Breast epithelium (tissue), 3 donors: ENCODE measurements around the gene ITPKB.

Experiments used
- POLR2A ChIP-seq: fragments of 450-650 bp; IDR thresholded peaks from one replicate; pipeline ENCODE4 v1.6.1; 2016; ENCODE audit warnings: antibody characterized with exemption, mild to moderate bottlenecking, moderate library complexity
- POLR2AphosphoS5 ChIP-seq, 3 donors: sonication (generic); formaldehyde crosslinking; IDR thresholded peaks; one replicate each; pipeline ENCODE4 v1.6.1; 2017; ENCODE audit warnings: antibody characterized with exemption in 3 of 3
- TF ChIP-seq, protein P1 (sequence below), 3 donors: fragments of 450-650 bp; IDR thresholded peaks; one replicate each; pipeline ENCODE4 v1.5.1; 2016 to 2017; ENCODE audit warnings: antibody characterized with exemption in 3 of 3, mild to moderate bottlenecking in 3 of 3, moderate library complexity in 3 of 3

DNA sequence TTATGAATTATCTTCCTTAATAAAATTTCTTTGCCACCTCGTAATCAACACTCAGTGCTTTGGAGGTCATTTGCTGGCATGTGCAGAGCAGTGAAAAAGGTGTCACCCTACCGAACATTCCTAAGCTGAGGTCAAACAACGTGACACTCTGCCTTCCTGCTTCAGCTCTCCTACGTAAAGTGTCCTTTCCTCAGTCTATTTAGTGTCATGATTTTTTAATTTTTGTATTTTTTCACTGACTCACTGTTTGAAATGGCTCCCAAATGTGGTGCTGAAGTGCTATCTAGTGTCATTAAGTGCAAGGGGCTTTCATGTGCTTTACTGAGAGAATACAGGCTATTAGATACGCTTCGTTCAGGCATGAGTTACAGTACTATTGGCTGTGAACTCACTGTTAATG, 37.0 kb upstream of the ITPKB start:
- TF ChIP-seq POLR2A (no peak), POLR2AphosphoS5 (IDR thresholded peaks at IDR 0.05) (no peak)
- TF ChIP-seq, protein P1, sequence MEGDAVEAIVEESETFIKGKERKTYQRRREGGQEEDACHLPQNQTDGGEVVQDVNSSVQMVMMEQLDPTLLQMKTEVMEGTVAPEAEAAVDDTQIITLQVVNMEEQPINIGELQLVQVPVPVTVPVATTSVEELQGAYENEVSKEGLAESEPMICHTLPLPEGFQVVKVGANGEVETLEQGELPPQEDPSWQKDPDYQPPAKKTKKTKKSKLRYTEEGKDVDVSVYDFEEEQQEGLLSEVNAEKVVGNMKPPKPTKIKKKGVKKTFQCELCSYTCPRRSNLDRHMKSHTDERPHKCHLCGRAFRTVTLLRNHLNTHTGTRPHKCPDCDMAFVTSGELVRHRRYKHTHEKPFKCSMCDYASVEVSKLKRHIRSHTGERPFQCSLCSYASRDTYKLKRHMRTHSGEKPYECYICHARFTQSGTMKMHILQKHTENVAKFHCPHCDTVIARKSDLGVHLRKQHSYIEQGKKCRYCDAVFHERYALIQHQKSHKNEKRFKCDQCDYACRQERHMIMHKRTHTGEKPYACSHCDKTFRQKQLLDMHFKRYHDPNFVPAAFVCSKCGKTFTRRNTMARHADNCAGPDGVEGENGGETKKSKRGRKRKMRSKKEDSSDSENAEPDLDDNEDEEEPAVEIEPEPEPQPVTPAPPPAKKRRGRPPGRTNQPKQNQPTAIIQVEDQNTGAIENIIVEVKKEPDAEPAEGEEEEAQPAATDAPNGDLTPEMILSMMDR (IDR thresholded peaks at IDR 0.05) = no peak
